ENCODE measurements around the gene KRT86. TPM values are rescaled to one million over a fixed set of nuclear protein-coding genes. Genes with fewer than 3 reads are reported as not detected.
A peak's percentile ranks its signal among the peaks of the same experiment; 100 is the strongest.

Gene KRT86
- total and polyA plus RNA-seq, 2 experiments from 2014 or later: 0.16 TPM; not detected in 1

GRCh38 chr12:52305921-52306705 is 31.7 kb downstream of the KRT86 start (continued):
- no peak for TF ChIP-seq ETS1 (IDR thresholded peaks at IDR 0.05)
- TF ChIP-seq, protein P1, sequence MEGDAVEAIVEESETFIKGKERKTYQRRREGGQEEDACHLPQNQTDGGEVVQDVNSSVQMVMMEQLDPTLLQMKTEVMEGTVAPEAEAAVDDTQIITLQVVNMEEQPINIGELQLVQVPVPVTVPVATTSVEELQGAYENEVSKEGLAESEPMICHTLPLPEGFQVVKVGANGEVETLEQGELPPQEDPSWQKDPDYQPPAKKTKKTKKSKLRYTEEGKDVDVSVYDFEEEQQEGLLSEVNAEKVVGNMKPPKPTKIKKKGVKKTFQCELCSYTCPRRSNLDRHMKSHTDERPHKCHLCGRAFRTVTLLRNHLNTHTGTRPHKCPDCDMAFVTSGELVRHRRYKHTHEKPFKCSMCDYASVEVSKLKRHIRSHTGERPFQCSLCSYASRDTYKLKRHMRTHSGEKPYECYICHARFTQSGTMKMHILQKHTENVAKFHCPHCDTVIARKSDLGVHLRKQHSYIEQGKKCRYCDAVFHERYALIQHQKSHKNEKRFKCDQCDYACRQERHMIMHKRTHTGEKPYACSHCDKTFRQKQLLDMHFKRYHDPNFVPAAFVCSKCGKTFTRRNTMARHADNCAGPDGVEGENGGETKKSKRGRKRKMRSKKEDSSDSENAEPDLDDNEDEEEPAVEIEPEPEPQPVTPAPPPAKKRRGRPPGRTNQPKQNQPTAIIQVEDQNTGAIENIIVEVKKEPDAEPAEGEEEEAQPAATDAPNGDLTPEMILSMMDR (conservative IDR thresholded peaks at IDR 0.05; ENCODE audit: low read depth in 2 of 2): peak; percentile 43 to 56
- TF ChIP-seq EZH2 (IDR thresholded peaks at IDR 0.05; ENCODE audit: low read depth, unreplicated experiment): no peak
- TF ChIP-seq NANOG (IDR thresholded peaks at IDR 0.05; ENCODE audit: borderline replicate concordance): no peak
- no peak for TF ChIP-seq JUNB (IDR thresholded peaks at IDR 0.05; ENCODE audit: unreplicated experiment)

GRCh38 chr12:52306731-52307130 is 32.3 kb downstream of the KRT86 start:
- H3K27me3 ChIP-seq (ENCODE audit: insufficient read depth): peaks cover 46% of the 10 kb centered on the region
- no peak overlapping the region for H2AFZ ChIP-seq
- no peak overlapping the region for H3K27ac Mint-ChIP-seq
- DNase-seq (ENCODE audit: low spot score): no peak
- H3K9me3 Mint-ChIP-seq: no peaks in the 10 kb centered on the region; the same call in 2 of the 3 replicates
- H3K79me2 ChIP-seq (replicated peaks; ENCODE audit: insufficient read depth): no peaks in the 10 kb centered on the region
- no peak overlapping the region for H3K4me2 ChIP-seq
- TF ChIP-seq ZNF462 (CRISPR knock-in tag; IDR thresholded peaks at IDR 0.05) (no peak), CREB1 (CRISPR knock-in tag; IDR thresholded peaks at IDR 0.05; ENCODE audit: low read depth) (no peak), POLR2AphosphoS5 (IDR thresholded peaks at IDR 0.05; ENCODE audit: low read depth) (no peak)
- TF ChIP-seq, protein P2, sequence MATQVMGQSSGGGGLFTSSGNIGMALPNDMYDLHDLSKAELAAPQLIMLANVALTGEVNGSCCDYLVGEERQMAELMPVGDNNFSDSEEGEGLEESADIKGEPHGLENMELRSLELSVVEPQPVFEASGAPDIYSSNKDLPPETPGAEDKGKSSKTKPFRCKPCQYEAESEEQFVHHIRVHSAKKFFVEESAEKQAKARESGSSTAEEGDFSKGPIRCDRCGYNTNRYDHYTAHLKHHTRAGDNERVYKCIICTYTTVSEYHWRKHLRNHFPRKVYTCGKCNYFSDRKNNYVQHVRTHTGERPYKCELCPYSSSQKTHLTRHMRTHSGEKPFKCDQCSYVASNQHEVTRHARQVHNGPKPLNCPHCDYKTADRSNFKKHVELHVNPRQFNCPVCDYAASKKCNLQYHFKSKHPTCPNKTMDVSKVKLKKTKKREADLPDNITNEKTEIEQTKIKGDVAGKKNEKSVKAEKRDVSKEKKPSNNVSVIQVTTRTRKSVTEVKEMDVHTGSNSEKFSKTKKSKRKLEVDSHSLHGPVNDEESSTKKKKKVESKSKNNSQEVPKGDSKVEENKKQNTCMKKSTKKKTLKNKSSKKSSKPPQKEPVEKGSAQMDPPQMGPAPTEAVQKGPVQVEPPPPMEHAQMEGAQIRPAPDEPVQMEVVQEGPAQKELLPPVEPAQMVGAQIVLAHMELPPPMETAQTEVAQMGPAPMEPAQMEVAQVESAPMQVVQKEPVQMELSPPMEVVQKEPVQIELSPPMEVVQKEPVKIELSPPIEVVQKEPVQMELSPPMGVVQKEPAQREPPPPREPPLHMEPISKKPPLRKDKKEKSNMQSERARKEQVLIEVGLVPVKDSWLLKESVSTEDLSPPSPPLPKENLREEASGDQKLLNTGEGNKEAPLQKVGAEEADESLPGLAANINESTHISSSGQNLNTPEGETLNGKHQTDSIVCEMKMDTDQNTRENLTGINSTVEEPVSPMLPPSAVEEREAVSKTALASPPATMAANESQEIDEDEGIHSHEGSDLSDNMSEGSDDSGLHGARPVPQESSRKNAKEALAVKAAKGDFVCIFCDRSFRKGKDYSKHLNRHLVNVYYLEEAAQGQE (IDR thresholded peaks at IDR 0.05; ENCODE audit: unreplicated experiment): no peak
- H3K36me3 Mint-ChIP-seq (ENCODE audit: low read depth): no peaks in the 10 kb centered on the region; the same call in 2 of the 3 replicates
- no peaks in the 10 kb centered on the region for H3K9me2 ChIP-seq (ENCODE audit: insufficient read depth)
- no peaks in the 10 kb centered on the region for H3K36me3 ChIP-seq (ENCODE audit: insufficient read depth)
- no peak overlapping the region for H3K27ac ChIP-seq (ENCODE audit: low read depth)
- peaks cover 41% of the 10 kb centered on the region for H3K27me3 Mint-ChIP-seq (ENCODE audit: insufficient read depth, low read depth, poor library complexity)
- no peaks in the 10 kb centered on the region for H3F3A ChIP-seq (replicated peaks; ENCODE audit: low read depth)
- peaks cover 16% of the 10 kb centered on the region for H3K4me1 Mint-ChIP-seq
- no peak overlapping the region for H3K4me3 ChIP-seq
- H3K4me1 ChIP-seq (ENCODE audit: insufficient read depth): peaks cover 7% of the 10 kb centered on the region
- no peak for ATAC-seq
- H4K20me1 ChIP-seq (replicated peaks; ENCODE audit: insufficient read depth): no peaks in the 10 kb centered on the region
- H3K4me3 Mint-ChIP-seq: no peak overlapping the region
